K562 (cell line): ENCODE results near the gene CSNK1G1. TPM values are rescaled to one million over a fixed set of nuclear protein-coding genes. Genes with fewer than 3 reads are reported as not detected.

Experiments used
- LCOR ChIP-seq: sonication (generic); formaldehyde crosslinking; IDR thresholded peaks from 2 replicates; pipeline ENCODE4 v1.8.0; 2022; ENCODE audit warnings: mild to moderate bottlenecking, missing genetic modification reagents
- MGA ChIP-seq: fragments of 450-650 bp; IDR thresholded peaks from 2 replicates; pipeline ENCODE4 v1.6.1; 2016; ENCODE audit warnings: mild to moderate bottlenecking, moderate library complexity
- NR0B1 ChIP-seq: fragments of 450-650 bp; IDR thresholded peaks from one replicate; pipeline ENCODE4 v1.6.1; 2018; ENCODE audit warnings: mild to moderate bottlenecking, moderate library complexity; ENCODE audit not compliant: partially characterized antibody
- OTX1 ChIP-seq: fragments of 450-650 bp; formaldehyde crosslinking; IDR thresholded peaks from 2 replicates; pipeline ENCODE4 v1.4.0; 2022; ENCODE audit warnings: mild to moderate bottlenecking
- SMARCB1 ChIP-seq: IDR thresholded peaks from 2 replicates; pipeline ENCODE4 v1.6.1; 2011; ENCODE audit warnings: improper control_type of control experiment, low read depth; ENCODE audit not compliant: insufficient read length
- SOX6 ChIP-seq: fragments of 450-650 bp; IDR thresholded peaks from 2 replicates; pipeline ENCODE4 v1.6.1; 2014; ENCODE audit warnings: mild to moderate bottlenecking
- SREBF2 ChIP-seq: sonication (generic); formaldehyde crosslinking; IDR thresholded peaks from 2 replicates; pipeline ENCODE4 v1.4.0; 2020; ENCODE audit warnings: mild to moderate bottlenecking, missing genetic modification reagents
- USF1 ChIP-seq: sonication (generic); formaldehyde crosslinking; IDR thresholded peaks from 2 replicates; pipeline ENCODE4 v1.9.0; 2022; ENCODE audit warnings: mild to moderate bottlenecking, missing genetic modification reagents
- ZMIZ1 ChIP-seq, 2 experiments: fragments of 150-350 bp in 1 of 2; IDR thresholded peaks; 2 replicates each; pipeline ENCODE4 v1.6.1; 2012 to 2016; ENCODE audit warnings: low read depth in 2 of 2, low read length in 2 of 2, mild to moderate bottlenecking in 1 of 2, moderate library complexity in 1 of 2
- polyA plus RNA-seq, 8 experiments: library from polyadenylated mRNA; depleted of rRNA in 4 of 8; stranded (reverse) in 5 of 8; unstranded in 3 of 8; fragments of >200 nt; fragmentation: Nextera tagmentation in 2 of 8; fragmentation: Illumina TruSeq in 1 of 8; extraction: Ambion mirVana in 2 of 8; extraction: Trizol in 1 of 8; gene quantifications; 2 replicates each; pipeline versions ENCODE4 v1.2.1 to v1.2.3, GENCODE V29; 2011 to 2014; ENCODE audit warnings: inconsistent platforms in 1 of 8, missing spikeins in 1 of 8
- total RNA-seq, 7 experiments: library from RNA; depleted of rRNA in 6 of 7; stranded (reverse); fragments of >200 nt in 6 of 7; fragmentation: Illumina TruSeq in 2 of 7; extraction: Trizol in 2 of 7; gene quantifications; 2 replicates each; pipeline versions ENCODE4 v1.2.1 to v1.2.3, GENCODE V29; 2011 to 2021; ENCODE audit warnings: low replicate concordance in 1 of 7

CSNK1G1 gene
- total and polyA plus RNA-seq, 9 of the 15 experiments (the other 6 are each of a cell fraction or from before 2014, with no cell fraction given) = 4.5 to 18.5 (median 9.5) TPM

GRCh38 chr15:64387562-64388168, 31.7 kb upstream of the CSNK1G1 start, which contains the start of gene TRIP4 (continued):
- TF ChIP-seq MGA (peak; percentile 84; the same call in 1 of the 2 replicates), SREBF2 (no peak), USF1 (CRISPR knock-in tag) (no peak; the same call in 1 of the 2 replicates), SMARCB1 (no peak), ZMIZ1 (IDR thresholded peaks at IDR 0.05; ENCODE audit: low read depth in 2 of 2, low read length in 2 of 2) (peak in 1 of 2 experiments; percentile 81; a peak in 1 of 4 replicates), SOX6 (peak; percentile 85), LCOR (CRISPR knock-in tag) (peak; percentile 78; the same call in 1 of the 2 replicates), NR0B1 (no peak), OTX1 (CRISPR knock-in tag) (peak; percentile 90)
